Lower lobe of right lung (tissue), 2 donors: Measurements from ENCODE around the gene MAPKAP1. TPM values are rescaled to one million over a fixed set of nuclear protein-coding genes. Genes with fewer than 3 reads are reported as not detected.
A peak's percentile ranks its signal among the peaks of the same experiment; 100 is the strongest.

ENCODE experiments used
- ATAC-seq, 2 donors: fragments of 200-7000 bp; cut with Tn5 transposase; one replicate each; pipeline ENCODE4 v1.9.1; 2020 to 2022; ENCODE audit warnings: mild to moderate bottlenecking in 2 of 2, moderate library complexity in 2 of 2
- DNase-seq: peaks from one replicate; pipeline ENCODE4 v3.0.0-alpha.2; 2020
- H3K27ac ChIP-seq: fragments of 200-600 bp; one replicate; pipeline ENCODE4 v1.8.0; 2022
- H3K27me3 ChIP-seq: fragments of 200-600 bp; one replicate; pipeline ENCODE4 v1.8.0; 2022; ENCODE audit warnings: low read depth
- H3K36me3 ChIP-seq: fragments of 200-600 bp; one replicate; pipeline ENCODE4 v1.8.0; 2022; ENCODE audit warnings: mild to moderate bottlenecking
- H3K4me1 ChIP-seq: fragments of 200-600 bp; one replicate; pipeline ENCODE4 v1.8.0; 2022
- H3K4me3 ChIP-seq: fragments of 200-600 bp; one replicate; pipeline ENCODE4 v1.8.0; 2022; ENCODE audit warnings: mild to moderate bottlenecking
- H3K9me3 ChIP-seq: fragments of 200-600 bp; one replicate; pipeline ENCODE4 v1.8.0; 2022
- CTCF ChIP-seq: fragments of 200-600 bp; IDR thresholded peaks from one replicate; pipeline ENCODE4 v1.8.0; 2022; ENCODE audit warnings: antibody characterized with exemption, mild to moderate bottlenecking
- intact Hi-C: fragments of 100-400 bp; cut with DNase I; formaldehyde crosslinking; loops from one replicate; pipeline ENCODE4 v1.11.0; 2022
- total RNA-seq: library from RNA; stranded (reverse); fragmentation: NEBNext Ultra II Directional; extraction: Animal tissue kit (Norgen Biotek cat#: 25700); gene quantifications from one replicate; pipeline ENCODE4 v1.2.1, GENCODE V29; 2021
- donor health status: DM: no; HTN: yes; CAD: no; lungs with severe emphysema.

MAPKAP1 gene
- total RNA-seq, 1 donor from 2014 or later: 71.5 TPM

DNA sequence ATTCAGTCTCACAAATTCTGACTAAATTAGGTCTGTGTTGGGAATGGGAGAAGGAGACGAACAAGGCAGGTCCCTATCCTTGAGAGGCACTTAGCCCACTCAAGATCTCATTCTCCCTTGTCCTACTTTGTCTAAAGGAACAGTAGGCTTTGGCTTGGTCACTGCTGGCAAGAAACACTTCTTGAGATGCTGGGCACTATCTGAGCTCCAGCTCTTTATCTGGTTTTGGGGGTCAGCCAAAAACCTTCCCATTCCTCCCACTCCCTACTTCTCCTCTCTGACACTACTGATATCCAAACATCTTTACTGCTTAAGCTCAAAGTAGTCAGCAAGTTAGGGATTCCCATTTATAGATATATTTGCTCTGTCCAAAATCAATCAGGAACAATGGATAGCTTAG lies 155.2 kb downstream of the MAPKAP1 start:
- intact Hi-C loops: no loop called here
- DNase-seq (no peak), ATAC-seq (no peak)
- peaks cover 27% of the 10 kb centered on the region for H3K4me1 ChIP-seq
- H3K36me3 ChIP-seq: no peaks in the 10 kb centered on the region
- H3K27ac ChIP-seq: no peak overlapping the region
- TF ChIP-seq CTCF: no peak
- no peaks in the 10 kb centered on the region for H3K27me3 ChIP-seq
- no peaks in the 10 kb centered on the region for H3K9me3 ChIP-seq
- no peak overlapping the region for H3K4me3 ChIP-seq

DNA sequence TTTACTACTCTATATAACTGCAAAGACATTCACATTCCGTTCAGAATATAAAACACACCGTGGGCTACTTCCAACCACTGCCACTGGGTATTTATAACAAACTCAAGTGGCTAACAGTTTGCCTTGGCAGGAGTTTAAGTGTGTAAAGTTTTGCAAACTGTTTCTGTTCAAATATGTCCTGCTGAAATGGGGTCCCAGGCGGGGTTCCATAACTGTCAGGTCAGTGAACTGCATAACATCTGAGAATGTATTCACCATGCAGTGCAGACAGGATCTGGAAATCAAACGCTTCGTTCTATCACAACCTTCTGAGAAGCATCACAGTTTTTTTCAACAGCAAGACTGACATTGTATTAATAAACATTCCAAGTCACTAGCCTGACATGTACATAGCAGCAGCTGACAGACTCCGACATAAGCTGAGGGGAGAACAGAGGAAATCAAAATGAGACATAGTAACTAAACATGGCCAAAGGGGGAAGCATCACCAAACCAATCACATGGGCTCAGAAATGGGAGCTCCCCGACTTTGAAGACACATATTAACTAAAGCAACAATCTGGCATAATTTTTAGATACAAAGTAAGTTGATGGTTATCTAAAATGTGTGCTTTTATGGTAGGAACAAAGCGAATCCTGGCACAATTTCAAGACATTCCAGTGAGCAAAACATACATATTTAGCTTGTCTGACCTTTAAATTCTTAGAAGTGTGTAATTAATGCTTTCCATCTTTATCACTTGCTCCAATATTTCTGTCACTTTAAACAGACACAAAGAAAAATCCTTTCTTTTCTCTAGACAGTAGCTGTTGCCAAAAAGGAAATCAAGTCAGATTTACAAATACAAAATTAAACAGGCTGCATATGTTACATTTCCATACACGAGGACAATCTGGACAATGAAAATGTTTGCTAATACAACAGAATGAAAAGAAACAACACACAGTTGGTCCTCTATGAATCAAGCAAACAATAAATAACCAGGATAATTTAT lies 156.8 kb downstream of the MAPKAP1 start:
- no peak for TF ChIP-seq CTCF
- ATAC-seq: peak; percentile 43 to 67
- H3K36me3 ChIP-seq: no peaks in the 10 kb centered on the region
- no peak for DNase-seq
- no peaks in the 10 kb centered on the region for H3K27me3 ChIP-seq
- no peaks in the 10 kb centered on the region for H3K9me3 ChIP-seq
- intact Hi-C loops: no loop called here
- peak overlapping the region; percentile 38 for H3K27ac ChIP-seq
- H3K4me1 ChIP-seq: peaks cover 37% of the 10 kb centered on the region
- H3K4me3 ChIP-seq: peak overlapping the region; percentile 7

GRCh38 chr9:125549465-125549871 lies 157.5 kb downstream of the MAPKAP1 start:
- peak; percentile 62 to 74 for ATAC-seq
- intact Hi-C loops: no loop called here
- DNase-seq: no peak
- H3K4me3 ChIP-seq: peak overlapping the region; percentile 7
- H3K27me3 ChIP-seq: no peaks in the 10 kb centered on the region
- H3K4me1 ChIP-seq: peaks cover 41% of the 10 kb centered on the region
- no peaks in the 10 kb centered on the region for H3K36me3 ChIP-seq
- peak overlapping the region; percentile 38 for H3K27ac ChIP-seq
- no peaks in the 10 kb centered on the region for H3K9me3 ChIP-seq
- no peak for TF ChIP-seq CTCF

- ATAC-seq: peak; percentile 2 to 12
- Histone ChIP-seq H3K4me1 (peaks cover 46% of the 10 kb centered on the region), H3K27me3 (no peaks in the 10 kb centered on the region), H3K27ac (peak overlapping the region; percentile 38), H3K36me3 (no peaks in the 10 kb centered on the region), H3K9me3 (no peaks in the 10 kb centered on the region), H3K4me3 (peak overlapping the region; percentile 7)
- intact Hi-C loops: no loop called here
- no peak for DNase-seq
- no peak for TF ChIP-seq CTCF
Measured at GRCh38 chr9:125549039-125549438, 158.0 kb downstream of the MAPKAP1 start.

DNA sequence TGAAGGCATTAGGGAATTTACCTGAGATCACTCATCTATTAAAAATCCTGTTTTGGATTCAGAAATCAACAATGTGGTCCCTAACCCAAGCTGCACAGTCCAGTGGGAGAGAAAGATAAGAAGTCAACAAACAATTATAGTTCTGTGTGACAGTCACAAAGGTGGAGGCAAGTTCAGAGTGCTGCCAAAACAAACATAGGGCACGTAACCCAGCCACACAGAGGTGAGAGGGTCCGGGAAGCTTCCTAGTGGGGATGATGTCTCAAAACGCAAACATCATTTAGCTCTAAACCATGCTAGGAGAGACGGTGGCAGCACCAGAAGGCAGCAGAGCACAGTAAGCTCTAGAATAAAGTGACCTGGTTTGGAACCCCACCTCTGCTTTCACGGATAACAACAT lies 158.9 kb downstream of the MAPKAP1 start:
- H3K27ac ChIP-seq: no peak overlapping the region
- no peak for DNase-seq
- TF ChIP-seq CTCF: no peak
- no peak for ATAC-seq
- no peaks in the 10 kb centered on the region for H3K27me3 ChIP-seq
- H3K4me1 ChIP-seq: peaks cover 46% of the 10 kb centered on the region
- H3K4me3 ChIP-seq: no peak overlapping the region
- H3K9me3 ChIP-seq: no peaks in the 10 kb centered on the region
- intact Hi-C loops: no loop called here
- no peaks in the 10 kb centered on the region for H3K36me3 ChIP-seq
